ENCODE data around the gene SCAMP4.

Gene SCAMP4

DNA sequence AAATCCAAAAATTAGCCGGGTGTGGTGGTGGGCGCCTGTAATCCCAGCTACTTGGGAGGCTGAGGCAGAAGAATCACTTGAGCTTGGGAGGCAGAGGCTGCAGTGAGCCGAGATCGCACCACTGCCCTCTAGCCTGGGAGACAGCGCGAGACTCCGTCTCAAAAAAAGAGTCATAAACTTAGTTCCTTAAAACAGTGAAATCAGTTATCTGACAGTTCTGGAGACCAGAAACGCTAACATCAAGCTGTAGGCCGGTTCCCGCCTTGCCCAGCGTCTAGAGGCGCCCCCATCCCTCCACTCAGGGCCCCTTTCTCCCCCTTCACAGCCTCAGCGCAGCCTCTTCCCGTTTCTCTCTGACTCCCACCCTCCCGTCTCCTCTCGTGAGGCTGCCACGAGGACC is 11.9 kb downstream of the SCAMP4 start:
- no peak for DNase-seq

DNA sequence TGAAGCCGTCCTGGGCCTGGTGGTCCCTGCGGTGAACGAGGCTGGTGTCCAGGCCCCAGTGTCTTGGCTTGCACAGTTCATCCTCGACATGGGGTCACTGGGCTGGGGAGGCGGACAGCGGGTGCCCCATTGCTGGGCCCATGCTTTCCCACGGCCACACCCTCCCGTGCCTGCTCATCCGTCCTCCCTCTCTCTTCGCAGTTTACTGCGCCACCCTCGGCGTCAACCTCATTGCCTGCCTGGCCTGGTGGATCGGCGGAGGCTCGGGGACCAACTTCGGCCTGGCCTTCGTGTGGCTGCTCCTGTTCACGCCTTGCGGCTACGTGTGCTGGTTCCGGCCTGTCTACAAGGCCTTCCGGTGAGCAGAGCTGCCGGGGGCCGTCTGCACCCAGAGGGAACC is 12.7 kb downstream of the SCAMP4 start:
- no peak for DNase-seq

DNA sequence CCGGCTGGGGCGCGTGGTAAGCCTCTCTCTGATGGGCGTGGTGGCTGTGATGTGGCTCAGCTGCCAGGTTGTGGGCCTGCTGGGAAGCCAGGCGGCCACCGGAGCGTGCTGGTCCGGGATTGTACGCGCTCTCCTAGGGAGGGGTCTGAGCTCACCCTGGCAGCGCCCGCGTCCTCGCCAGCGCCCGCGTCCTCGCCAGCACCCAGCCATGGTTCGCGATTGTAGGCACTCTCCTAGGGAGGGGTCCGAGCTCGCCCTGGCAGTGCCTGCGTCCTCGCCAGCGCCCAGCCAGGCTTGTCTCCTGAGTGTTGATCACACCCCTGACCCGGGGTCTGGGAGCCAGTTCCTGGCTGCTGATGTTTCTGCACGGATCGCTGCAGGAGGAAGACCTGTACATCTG is 13.8 kb downstream of the SCAMP4 start:
- no peak for DNase-seq

DNA sequence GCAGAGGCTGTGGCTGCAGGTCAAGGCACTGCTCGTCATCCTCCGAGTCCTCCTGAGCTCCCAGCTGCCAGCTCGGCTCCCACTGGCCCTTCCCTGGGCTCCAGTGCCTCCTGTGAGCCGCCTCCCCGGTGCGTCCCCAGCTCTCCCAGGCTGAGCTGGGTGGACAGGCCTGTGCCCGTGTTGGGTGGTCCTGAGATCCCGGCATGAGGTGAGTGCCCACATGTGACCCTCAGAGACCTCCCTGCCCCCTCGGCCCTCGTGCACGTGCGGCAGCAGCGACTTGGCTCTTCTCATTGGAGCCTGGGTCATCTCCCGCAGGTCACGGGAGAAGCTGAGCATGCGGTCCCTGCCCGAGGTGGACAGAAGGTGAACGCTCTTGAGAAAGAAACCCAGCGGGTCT is 15.4 kb downstream of the SCAMP4 start:
- no peak for DNase-seq

DNA sequence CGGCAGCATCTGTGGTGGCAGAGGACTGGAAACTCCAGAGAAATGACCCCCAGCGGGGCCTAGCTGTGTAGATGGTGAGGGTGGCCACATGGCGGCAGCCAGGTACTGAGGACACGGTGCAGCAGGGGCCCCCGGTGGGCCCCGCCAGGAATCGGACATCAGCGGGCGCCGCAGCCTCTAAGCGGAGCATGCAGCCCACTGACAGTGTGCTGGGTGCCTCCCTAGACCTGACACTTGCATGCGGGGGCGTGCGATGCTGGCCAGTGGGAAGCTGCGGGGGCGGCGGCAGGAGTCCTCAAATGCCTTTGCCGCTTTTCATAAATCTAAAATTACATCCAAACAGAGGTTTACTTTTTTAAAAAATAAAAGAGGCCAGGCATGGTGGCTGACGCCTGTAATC is 16.1 kb downstream of the SCAMP4 start:
- DNase-seq, result no peak

GRCh38 chr19:1921825-1922224 is 16.6 kb downstream of the SCAMP4 start:
- no peak for DNase-seq

DNA sequence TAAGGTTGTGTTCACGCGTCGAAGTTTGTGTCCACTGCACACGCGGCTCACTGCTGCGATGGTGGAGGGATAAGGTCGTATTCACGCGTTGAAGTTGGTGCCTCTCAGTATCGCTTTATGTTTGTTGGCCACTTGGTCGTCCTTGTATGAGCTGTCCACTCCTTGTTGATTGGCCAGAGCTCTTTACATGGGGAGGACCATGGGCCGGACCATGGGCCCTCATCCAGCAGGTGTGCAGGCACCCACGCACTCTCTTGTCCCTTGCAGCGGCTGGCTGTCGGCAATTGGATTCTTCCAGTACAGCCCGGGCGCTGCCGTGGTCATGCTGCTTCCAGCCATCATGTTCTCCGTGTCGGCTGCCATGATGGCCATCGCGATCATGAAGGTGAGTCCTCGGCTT is 17.6 kb downstream of the SCAMP4 start:
- DNase-seq, result no peak

DNA sequence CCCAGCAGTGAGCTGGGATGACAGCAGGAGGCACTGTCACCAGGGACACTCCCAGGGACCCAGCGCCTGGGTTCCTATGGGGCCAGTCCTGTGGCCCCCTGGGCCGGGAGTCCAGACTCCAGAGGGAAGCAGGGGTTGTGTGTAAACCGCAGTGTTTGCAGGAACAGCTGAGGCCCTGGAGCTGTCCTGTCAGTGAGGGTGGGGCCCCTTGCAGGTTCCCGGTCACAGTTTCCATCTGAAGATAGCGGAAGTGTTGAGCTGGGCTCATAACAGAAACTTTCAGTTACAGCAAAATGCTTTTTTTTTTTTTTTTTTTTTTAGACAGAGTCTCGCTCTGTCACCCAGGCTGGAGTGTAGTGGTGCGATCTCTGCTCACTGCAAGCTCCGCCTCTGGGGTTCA is 18.1 kb downstream of the SCAMP4 start:
- DNase-seq, result no peak

DNA sequence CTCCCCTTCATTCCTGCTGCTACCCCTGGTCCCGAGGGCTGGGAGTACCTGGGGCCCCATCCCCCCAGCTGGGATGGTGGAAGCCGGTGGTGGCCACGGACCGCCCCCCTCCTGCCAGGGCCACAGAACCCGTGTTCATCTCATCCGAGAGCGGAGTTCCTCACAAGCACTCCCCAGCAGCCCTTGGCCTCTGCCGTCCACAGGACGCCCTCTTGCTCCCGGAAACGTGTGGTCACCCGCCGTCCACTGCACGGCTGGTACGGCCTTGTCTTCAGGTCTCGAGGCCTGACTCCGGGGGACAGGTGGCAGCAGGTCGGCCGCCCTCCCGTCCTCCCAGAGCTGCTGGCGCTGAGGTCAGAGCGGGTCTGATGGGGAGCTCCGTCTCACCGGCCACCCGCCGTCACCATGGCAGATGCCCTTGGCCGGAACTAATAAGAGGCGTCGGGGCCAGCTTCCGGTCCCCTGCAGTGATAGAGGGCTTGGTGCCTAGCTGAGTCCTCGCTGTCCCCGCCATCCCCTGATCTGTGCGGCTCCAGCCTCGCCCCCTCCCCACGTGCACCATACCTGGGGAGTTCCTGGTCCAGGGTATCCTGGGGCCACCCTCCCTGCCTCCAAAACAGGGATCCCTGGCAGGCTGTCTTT is 19.2 kb downstream of the SCAMP4 start:
- DNase-seq, result no peak

- DNase-seq, result no peak
These were observed 20.3 kb downstream of the SCAMP4 start for GRCh38 chr19:1925544-1925943.

DNA sequence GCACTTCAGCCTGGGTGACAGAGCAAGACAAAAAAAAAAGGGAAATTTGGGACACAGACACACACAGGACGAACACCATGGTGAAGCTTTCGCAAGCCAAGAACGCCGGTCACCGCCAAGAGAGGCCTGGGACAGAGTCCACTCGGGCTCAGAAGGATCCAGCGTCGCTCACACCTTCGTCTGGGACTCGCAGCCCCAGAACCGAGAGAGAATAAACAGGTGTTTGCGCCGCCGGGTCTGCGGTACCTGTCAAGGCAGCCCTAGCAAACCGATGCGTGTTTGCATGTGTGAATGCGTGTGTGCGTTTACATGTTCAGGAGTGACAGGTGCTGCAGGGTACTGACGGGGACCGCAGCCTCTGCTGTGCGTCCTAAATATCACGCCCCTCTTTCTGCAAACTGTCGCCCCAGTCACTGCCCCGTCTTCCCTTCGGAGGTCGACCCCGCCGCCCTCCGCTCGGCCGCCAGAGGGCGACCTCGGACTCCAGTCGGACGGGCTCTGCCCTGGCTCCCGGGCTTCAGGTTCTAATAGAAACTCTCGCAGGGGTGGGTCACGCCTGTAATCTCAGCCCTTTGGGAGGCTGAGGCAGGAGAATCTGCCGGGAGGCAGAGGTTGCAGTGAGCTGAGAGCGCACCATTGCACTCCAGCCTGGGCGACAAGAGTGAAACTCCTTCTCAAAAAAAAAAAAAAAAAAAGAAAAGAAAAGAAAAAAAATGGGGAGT is 24.0 kb downstream of the SCAMP4 start:
- peak; percentile 37 for DNase-seq

GRCh38 chr19:1931445-1931844 is 26.2 kb downstream of the SCAMP4 start:
- no peak for DNase-seq

GRCh38 chr19:1932395-1932794 is 27.2 kb downstream of the SCAMP4 start:
- no peak for DNase-seq

- no peak for DNase-seq
These were observed 28.0 kb downstream of the SCAMP4 start for GRCh38 chr19:1933244-1933643.

DNA sequence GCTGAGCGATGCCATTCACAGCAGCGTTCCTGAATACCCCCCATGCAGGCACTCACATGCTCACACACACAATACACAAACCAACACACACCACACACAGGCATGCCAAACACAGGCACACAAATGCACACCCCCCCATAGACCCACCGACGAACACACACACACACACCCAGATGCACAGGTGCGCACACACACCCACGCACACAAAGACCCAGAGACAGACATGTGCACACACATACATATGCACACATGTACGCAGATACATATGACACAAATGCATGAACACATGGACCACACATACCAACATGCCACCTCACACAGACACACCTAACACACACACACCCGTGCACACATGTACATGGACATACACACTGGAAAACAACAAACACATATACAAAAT is 28.7 kb downstream of the SCAMP4 start:
- no peak for DNase-seq

- DNase-seq, result no peak
These were observed 30.4 kb downstream of the SCAMP4 start for GRCh38 chr19:1935484-1936208.

DNA sequence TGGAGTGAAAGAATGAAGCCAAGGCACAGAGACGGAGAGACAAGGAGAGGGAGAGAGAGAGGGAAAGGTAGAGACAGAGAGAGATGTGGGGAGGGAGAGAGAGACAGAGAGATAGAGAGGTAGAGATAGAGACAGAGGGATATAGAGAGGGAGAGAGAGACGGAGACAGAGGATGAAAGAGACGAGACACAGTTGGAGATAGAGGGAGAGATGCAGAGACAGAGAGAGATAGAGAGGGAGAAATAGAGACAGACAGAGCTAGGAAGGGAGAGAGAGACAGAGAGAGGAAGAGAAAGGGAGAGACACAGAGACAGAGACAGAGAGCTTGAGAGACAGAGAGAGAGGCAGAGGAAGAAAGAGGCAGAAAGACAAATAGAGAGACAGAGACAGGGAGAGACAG is 31.2 kb downstream of the SCAMP4 start:
- no peak for DNase-seq

DNA sequence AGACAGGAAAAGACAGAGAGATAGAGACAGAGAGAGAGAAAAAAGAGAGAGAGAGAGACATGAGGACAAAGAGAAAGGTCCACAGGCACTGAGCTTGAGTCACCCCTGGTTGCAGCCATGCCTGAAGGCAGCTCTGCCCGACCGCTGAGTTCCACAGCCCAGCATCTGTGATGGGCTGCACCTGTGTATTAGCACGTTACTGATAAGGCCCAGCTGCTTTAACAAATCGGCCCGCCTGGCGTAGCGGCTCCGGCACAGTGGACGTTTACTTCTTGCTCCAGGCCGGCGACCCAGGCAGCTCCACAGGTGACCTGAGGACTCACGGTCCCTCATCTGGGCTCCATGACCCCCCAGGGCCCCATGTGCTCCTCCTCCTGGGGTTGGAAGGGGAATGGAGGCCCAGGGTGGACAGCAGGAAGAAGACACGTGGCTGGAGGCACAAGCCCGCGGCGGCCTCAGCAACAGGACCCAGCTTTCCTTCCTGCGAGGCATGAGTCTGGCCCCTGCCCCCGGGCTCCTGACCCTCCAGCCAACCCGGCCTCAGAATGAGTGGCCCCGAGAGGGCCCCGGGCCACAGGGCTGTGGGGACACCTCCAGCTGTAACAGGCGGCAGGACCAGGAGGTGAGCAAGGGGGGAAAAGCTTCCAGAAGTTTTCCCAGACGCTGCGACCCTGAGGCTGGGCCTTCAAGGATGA is 31.9 kb downstream of the SCAMP4 start:
- DNase-seq, result no peak

- no peak for DNase-seq
These were observed 32.9 kb downstream of the SCAMP4 start for GRCh38 chr19:1938071-1938470.

DNA sequence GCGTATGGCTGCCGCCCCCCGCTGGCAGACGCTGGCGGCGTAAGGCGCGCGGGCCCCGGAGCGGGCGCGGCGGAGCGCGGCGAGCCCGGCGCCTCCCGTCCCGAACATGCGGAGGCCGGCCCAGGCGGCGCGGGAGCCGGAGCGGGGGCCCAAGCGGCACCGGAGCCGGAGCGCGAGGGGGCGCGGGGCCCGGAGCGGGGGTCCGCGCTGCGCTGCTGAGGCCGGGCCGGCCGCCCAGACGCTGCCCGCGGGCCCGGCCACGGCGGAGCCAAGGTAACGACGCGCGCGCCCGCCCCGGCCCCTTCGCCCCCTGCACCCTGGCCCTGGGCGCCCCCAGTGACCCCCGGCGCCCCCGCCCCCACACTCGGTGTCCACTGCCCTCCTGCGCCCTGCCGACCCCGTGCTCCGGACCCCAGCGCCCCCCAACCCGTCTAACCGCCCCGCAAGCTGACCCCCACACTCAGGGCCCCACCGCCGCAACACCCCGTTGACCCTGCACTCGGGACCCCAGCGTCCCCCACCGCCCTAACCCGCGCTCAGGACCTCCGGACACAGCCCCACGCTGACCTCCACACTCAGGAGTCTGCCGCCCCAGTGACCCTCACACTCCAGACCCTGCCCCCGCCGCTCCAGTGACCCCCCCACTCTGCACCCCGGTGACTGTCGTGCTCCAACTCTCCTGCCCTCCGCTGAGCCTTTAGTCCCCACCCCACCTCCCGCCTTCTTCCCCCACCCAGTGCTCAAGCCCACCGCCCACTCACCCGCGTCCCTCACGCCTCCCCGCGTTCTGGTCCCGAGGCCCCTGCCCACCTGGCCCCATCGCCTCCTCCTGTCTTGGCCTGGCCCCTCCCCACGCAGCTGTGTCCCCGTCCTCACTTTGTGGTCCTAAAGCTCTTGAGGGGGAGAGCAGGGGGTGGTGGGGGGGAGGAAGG is 36.2 kb downstream of the SCAMP4 start, which contains the start of gene CSNK1G2:
CSNK1G2 (plus strand) TSS at position 27 of the 932 bp plus-strand sequence. CDS start 28,601 bp downstream, outside the sequence.
- DNase-seq, result no peak

GRCh38 chr19:1942078-1942933 is 37.1 kb downstream of the SCAMP4 start:
- DNase-seq, result peak; percentile 50
